HL-60 (cell line): ENCODE measurements around the gene SPAG7.

Source experiments
- GABPA ChIP-seq: IDR thresholded peaks from 2 replicates; pipeline ENCODE4 v1.6.1; 2012; ENCODE audit warnings: low read depth
- POLR2AphosphoS5 ChIP-seq: IDR thresholded peaks from 2 replicates; pipeline ENCODE4 v1.6.1; 2012; ENCODE audit warnings: low read depth
- SPI1 ChIP-seq: IDR thresholded peaks from 2 replicates; pipeline ENCODE4 v1.6.1; 2012; ENCODE audit warnings: low read depth, mild to moderate bottlenecking, borderline replicate concordance
- TF ChIP-seq, protein P1 (sequence below): IDR thresholded peaks from one replicate; pipeline ENCODE4 v1.5.1; 2011; ENCODE audit warnings: low read length, control low read depth, inconsistent platforms; ENCODE audit not compliant: insufficient read depth
- TF ChIP-seq, protein P2 (sequence below): IDR thresholded peaks from 2 replicates; pipeline ENCODE4 v1.6.1; 2012; ENCODE audit warnings: low read depth; ENCODE audit not compliant: insufficient replicate concordance

GRCh38 chr17:4970273-4970672 is 2.7 kb upstream of the SPAG7 start:
- TF ChIP-seq, protein P1, sequence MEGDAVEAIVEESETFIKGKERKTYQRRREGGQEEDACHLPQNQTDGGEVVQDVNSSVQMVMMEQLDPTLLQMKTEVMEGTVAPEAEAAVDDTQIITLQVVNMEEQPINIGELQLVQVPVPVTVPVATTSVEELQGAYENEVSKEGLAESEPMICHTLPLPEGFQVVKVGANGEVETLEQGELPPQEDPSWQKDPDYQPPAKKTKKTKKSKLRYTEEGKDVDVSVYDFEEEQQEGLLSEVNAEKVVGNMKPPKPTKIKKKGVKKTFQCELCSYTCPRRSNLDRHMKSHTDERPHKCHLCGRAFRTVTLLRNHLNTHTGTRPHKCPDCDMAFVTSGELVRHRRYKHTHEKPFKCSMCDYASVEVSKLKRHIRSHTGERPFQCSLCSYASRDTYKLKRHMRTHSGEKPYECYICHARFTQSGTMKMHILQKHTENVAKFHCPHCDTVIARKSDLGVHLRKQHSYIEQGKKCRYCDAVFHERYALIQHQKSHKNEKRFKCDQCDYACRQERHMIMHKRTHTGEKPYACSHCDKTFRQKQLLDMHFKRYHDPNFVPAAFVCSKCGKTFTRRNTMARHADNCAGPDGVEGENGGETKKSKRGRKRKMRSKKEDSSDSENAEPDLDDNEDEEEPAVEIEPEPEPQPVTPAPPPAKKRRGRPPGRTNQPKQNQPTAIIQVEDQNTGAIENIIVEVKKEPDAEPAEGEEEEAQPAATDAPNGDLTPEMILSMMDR = no peak
- no peak for TF ChIP-seq SPI1
- TF ChIP-seq, protein P2, sequence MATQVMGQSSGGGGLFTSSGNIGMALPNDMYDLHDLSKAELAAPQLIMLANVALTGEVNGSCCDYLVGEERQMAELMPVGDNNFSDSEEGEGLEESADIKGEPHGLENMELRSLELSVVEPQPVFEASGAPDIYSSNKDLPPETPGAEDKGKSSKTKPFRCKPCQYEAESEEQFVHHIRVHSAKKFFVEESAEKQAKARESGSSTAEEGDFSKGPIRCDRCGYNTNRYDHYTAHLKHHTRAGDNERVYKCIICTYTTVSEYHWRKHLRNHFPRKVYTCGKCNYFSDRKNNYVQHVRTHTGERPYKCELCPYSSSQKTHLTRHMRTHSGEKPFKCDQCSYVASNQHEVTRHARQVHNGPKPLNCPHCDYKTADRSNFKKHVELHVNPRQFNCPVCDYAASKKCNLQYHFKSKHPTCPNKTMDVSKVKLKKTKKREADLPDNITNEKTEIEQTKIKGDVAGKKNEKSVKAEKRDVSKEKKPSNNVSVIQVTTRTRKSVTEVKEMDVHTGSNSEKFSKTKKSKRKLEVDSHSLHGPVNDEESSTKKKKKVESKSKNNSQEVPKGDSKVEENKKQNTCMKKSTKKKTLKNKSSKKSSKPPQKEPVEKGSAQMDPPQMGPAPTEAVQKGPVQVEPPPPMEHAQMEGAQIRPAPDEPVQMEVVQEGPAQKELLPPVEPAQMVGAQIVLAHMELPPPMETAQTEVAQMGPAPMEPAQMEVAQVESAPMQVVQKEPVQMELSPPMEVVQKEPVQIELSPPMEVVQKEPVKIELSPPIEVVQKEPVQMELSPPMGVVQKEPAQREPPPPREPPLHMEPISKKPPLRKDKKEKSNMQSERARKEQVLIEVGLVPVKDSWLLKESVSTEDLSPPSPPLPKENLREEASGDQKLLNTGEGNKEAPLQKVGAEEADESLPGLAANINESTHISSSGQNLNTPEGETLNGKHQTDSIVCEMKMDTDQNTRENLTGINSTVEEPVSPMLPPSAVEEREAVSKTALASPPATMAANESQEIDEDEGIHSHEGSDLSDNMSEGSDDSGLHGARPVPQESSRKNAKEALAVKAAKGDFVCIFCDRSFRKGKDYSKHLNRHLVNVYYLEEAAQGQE = no peak
- TF ChIP-seq GABPA = no peak
- no peak for TF ChIP-seq POLR2AphosphoS5
